Uterus (tissue), 2 donors: ENCODE data around the gene NAA15.

Source experiments
- POLR2A ChIP-seq, 2 donors: fragments of 450-650 bp; IDR thresholded peaks; one replicate each; pipeline ENCODE4 v1.6.1; 2016; ENCODE audit warnings: antibody characterized with exemption in 2 of 2, mild to moderate bottlenecking in 1 of 2, moderate library complexity in 1 of 2
- TF ChIP-seq, protein P1 (sequence below), 4 experiments: fragments of 200-600 bp in 2 of 4; fragments of 450-650 bp in 2 of 4; sonication (generic) in 2 of 4; IDR thresholded peaks; one replicate each; pipeline ENCODE4 v1.5.1; 2016 to 2019; ENCODE audit warnings: antibody characterized with exemption in 4 of 4, mild to moderate bottlenecking in 2 of 4, moderate library complexity in 1 of 4

- TF ChIP-seq, protein P1, sequence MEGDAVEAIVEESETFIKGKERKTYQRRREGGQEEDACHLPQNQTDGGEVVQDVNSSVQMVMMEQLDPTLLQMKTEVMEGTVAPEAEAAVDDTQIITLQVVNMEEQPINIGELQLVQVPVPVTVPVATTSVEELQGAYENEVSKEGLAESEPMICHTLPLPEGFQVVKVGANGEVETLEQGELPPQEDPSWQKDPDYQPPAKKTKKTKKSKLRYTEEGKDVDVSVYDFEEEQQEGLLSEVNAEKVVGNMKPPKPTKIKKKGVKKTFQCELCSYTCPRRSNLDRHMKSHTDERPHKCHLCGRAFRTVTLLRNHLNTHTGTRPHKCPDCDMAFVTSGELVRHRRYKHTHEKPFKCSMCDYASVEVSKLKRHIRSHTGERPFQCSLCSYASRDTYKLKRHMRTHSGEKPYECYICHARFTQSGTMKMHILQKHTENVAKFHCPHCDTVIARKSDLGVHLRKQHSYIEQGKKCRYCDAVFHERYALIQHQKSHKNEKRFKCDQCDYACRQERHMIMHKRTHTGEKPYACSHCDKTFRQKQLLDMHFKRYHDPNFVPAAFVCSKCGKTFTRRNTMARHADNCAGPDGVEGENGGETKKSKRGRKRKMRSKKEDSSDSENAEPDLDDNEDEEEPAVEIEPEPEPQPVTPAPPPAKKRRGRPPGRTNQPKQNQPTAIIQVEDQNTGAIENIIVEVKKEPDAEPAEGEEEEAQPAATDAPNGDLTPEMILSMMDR (IDR thresholded peaks at IDR 0.05): no peak
- no peak for TF ChIP-seq POLR2A (IDR thresholded peaks at IDR 0.05)
Measured at GRCh38 chr4:139368998-139369397, 67.7 kb downstream of the NAA15 start.
